ENCODE results near the gene CEP78. TPM values are rescaled to one million over a fixed set of nuclear protein-coding genes. Genes with fewer than 3 reads are reported as not detected.

Gene CEP78
- total RNA-seq, 1 experiment from 2014 or later: 57.8 TPM

DNA sequence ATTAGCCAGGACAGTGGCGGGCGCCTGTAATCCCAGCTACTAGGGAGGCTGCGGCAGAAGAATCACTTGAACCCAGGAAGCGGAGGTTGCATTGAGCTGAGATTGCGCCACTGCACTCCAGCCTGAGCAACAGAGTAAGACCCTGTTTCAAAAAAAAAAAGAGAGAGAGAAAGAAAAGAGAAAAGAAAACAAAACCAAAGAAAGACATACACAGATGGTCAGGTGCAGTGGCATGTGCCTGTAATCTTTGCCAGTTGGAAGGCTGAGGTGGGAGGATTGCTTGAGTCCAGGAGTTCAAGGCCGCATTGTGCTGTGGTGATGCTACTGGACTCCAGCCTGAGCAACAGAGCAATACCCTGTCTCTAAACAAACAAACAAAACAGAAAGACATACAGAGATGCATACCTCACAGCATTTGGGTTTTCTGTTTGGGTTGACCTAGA is 51.1 kb downstream of the CEP78 start:
- Histone ChIP-seq H3K27me3 (ENCODE audit: insufficient read depth, low read length) (no peaks in the 10 kb centered on the region), H3K18ac (ENCODE audit: insufficient read length, low read depth, low read length) (no peak overlapping the region), H3K27ac (ENCODE audit: insufficient read length, low read depth, low read length) (no peak overlapping the region), H3K9ac (ENCODE audit: extremely low read depth, insufficient read length, low read length) (no peak overlapping the region), H2BK5ac (ENCODE audit: insufficient read length, low read length) (no peak overlapping the region), H3K4ac (ENCODE audit: low read depth, low read length) (no peak overlapping the region), H2AK5ac (ENCODE audit: insufficient read length, low read length) (no peak overlapping the region), H2AFZ (ENCODE audit: low read length) (no peak overlapping the region), H2BK120ac (ENCODE audit: low read depth, low read length, poor library complexity, severe bottlenecking) (no peak overlapping the region), H2BK20ac (ENCODE audit: low read depth, low read length, poor library complexity, severe bottlenecking) (no peak overlapping the region), H3K23me2 (ENCODE audit: insufficient read length, low read depth, low read length, poor library complexity, severe bottlenecking) (no peaks in the 10 kb centered on the region), H3K4me1 (ENCODE audit: insufficient read depth, low read length) (no peaks in the 10 kb centered on the region), H3K79me1 (ENCODE audit: insufficient read depth, low read depth, low read length, poor library complexity, severe bottlenecking) (no peaks in the 10 kb centered on the region), H4K8ac (replicated peaks; ENCODE audit: insufficient read length, low read depth, low read length) (no peak overlapping the region), H2BK12ac (ENCODE audit: insufficient read length, low read depth, low read length) (no peak overlapping the region), H3K79me2 (ENCODE audit: insufficient read depth, low read length) (no peaks in the 10 kb centered on the region), H4K91ac (ENCODE audit: insufficient read length, low read depth, low read length) (no peak overlapping the region), H3K4me2 (ENCODE audit: insufficient read depth, insufficient read length, low read length) (no peak overlapping the region), H3K9me3 (ENCODE audit: control insufficient read depth, low read depth, low read length) (no peaks in the 10 kb centered on the region), H4K5ac (ENCODE audit: insufficient read length, low read depth, low read length) (no peak overlapping the region), H2BK15ac (ENCODE audit: low read depth, low read length) (no peak overlapping the region), H4K20me1 (ENCODE audit: control insufficient read depth, insufficient read depth, insufficient read length) (no peaks in the 10 kb centered on the region), H3T11ph (ENCODE audit: low read length) (no peak overlapping the region), H3K23ac (ENCODE audit: insufficient read length, low read depth, low read length) (no peak overlapping the region), H3K56ac (ENCODE audit: insufficient read length, low read depth, low read length) (no peak overlapping the region), H3K14ac (ENCODE audit: insufficient read depth, low read length) (no peak overlapping the region)
- Mint-ChIP-seq H3K27ac (no peak overlapping the region), H3K27me3 (ENCODE audit: low read depth) (no peaks in the 10 kb centered on the region; the same call in 1 of the 2 replicates), H3K36me3 (ENCODE audit: insufficient read depth in 1 of 3, low read depth in 3 of 3) (peaks cover 3 to 7% (median 3%) of the 10 kb centered on the region in 3 experiments; a peak in 5 of 7 replicates), H3K4me1 (peaks cover 6% of the 10 kb centered on the region in 2 experiments), H3K4me3 (no peak overlapping the region), H3K9me3 (peaks cover 3% of the 10 kb centered on the region in 2 experiments; a peak in 2 of 5 replicates)
- no CpG with 5 or more reads among the region's 6 CpGs for WGBS (ENCODE audit: extremely low coverage, insufficient read length, low lambda C conversion rate)
- DNase-seq: no peak
- TF ChIP-seq, protein P1, sequence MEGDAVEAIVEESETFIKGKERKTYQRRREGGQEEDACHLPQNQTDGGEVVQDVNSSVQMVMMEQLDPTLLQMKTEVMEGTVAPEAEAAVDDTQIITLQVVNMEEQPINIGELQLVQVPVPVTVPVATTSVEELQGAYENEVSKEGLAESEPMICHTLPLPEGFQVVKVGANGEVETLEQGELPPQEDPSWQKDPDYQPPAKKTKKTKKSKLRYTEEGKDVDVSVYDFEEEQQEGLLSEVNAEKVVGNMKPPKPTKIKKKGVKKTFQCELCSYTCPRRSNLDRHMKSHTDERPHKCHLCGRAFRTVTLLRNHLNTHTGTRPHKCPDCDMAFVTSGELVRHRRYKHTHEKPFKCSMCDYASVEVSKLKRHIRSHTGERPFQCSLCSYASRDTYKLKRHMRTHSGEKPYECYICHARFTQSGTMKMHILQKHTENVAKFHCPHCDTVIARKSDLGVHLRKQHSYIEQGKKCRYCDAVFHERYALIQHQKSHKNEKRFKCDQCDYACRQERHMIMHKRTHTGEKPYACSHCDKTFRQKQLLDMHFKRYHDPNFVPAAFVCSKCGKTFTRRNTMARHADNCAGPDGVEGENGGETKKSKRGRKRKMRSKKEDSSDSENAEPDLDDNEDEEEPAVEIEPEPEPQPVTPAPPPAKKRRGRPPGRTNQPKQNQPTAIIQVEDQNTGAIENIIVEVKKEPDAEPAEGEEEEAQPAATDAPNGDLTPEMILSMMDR (conservative IDR thresholded peaks at IDR 0.05): no peak
